Stimulated activated CD8-positive, alpha-beta memory T cell treated with anti-CD3 and anti-CD28 coated beads, Interleukin-4, amount 100 ng/mL, for 48 hours (primary cell): ENCODE results near the gene VLDLR.

Experiments used
- DNase-seq: peaks from one replicate; pipeline ENCODE4 v3.0.0-alpha.2; 2020

Gene VLDLR

DNA sequence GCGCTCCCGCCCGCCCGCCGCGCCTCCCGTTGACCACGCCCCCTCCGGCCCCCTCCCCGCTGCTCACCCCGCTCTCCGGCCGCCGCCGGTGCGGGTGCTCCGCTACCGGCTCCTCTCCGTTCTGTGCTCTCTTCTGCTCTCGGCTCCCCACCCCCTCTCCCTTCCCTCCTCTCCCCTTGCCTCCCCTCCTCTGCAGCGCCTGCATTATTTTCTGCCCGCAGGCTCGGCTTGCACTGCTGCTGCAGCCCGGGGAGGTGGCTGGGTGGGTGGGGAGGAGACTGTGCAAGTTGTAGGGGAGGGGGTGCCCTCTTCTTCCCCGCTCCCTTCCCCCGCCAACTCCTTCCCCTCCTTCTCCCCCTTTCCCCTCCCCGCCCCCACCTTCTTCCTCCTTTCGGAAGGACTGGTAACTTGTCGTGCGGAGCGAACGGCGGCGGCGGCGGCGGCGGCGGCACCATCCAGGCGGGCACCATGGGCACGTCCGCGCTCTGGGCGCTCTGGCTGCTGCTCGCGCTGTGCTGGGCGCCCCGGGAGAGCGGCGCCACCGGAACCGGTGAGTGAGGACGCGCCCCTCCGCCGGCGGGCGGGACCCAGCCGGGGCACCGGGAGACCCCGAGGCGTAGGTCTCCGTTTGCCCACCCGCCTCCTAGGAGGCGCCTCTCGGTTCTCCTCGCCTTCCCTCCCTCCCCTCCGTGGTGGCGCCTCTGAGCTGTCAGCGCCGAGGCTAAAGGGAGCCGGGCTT, at the start of gene VLDLR:
Gene VLDLR (plus strand): TSS at position 66 of the 739 bp plus-strand sequence. CDS start 403 bp downstream, at position 469.
- DNase-seq = peak; percentile 54

DNA sequence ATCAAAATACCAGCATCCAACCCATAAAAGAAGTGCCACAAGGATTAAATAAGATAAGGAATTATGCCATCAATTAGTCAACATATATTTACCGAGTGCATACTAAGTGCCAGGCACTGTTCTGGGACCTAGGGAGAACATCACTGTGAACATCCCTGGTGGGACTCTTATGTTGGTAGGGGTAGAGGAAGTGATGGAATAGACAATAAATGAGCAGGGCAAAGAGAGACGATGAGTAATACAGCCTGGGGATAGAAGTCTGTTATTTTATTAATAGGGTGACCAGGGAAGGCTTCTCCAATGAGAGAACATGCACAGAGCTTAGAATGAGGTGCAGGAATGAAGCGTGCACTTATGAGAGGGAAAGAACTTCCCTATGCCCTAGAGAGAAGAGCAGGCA, 47.4 kb upstream of the VLDLR start:
- no peak for DNase-seq

DNA sequence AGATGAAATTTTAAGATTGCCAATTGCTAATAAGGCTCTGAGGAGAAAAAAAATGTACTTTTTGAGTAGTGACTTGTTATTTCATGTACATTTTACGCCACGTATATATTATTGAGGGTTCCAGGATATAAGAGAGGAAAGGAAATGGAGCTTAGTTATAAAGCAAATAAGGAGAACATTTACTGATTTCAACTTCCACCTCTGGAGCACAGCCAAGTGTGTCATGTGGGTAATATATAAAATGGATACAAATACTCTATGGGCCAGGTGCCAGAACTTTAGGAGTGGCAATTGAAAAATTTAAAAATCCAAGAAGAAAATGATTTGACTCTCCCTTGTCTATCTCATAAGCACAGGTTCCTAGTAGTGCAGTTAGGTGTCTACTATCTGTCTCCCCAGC, 45.0 kb upstream of the VLDLR start:
- no peak for DNase-seq

DNA sequence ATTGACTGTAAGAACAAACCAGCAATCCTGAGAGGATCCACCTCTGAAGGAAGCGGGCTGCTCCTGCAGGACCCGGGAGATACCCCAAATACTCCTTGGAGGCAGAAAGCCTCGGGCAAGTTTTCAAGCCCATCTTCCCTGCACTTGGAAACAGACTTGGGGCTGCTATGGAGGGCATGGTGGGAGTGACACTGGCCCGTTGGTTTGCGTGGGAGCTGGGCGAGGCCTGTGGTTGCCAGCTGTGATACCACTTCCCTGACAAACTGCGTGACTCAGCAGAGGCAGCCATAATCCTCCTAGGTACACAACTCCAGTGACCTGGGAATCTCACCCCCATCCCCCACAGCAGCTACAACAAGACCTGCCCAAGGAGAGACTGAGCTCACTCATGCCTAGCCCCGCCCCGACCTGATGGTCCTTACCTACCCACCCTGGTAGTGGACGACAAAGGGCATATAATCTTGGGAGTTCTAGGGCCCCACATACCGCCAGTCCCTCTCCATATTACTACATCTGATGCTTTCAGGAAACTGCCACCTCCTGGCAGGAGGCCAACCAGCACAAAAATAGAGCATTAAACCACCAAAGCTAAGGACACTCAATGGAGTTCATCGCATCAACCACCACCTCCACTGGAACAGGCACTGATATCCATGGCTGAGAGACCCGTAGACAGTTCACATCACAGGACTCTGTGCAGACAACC, 38.1 kb upstream of the VLDLR start:
- no peak for DNase-seq

DNA sequence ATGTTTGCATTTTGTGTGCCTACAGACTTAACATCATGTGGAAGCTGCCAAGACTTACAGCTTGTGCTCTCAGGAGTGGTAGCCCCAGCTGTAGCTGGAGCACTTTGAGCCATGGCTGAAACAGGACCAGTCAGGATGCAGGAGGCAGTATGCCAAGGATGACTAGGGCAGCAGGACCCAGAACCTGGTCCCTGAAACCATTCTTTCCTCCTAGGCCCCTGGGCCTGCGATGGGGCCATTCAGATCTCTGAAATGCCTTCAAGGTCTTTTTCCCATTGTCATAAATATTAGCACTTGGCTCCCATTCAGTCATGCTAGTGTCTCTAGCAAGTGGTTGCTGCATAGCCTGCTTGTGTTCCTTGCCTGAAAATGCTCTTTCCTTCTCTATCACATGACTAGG, 29.6 kb upstream of the VLDLR start:
- DNase-seq = no peak

DNA sequence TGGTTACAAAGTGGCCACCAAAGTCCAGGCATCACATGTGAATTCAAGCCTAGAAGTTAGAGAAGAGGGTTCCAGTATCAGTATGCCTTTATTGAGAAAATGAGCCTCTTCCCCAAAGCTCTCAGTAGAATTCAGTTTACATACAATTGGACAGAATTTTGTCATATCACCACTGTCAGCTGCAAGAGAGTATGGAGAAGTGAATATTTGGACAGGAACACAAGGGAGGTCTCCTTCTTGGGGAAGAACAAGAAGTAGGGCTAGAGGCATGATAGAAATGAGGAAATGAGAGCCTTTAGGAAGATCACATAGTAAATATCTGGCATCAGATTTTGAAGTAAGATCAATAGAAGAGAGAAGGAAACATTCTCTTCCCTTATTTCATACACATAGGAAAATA, 27.8 kb upstream of the VLDLR start:
- no peak for DNase-seq

DNA sequence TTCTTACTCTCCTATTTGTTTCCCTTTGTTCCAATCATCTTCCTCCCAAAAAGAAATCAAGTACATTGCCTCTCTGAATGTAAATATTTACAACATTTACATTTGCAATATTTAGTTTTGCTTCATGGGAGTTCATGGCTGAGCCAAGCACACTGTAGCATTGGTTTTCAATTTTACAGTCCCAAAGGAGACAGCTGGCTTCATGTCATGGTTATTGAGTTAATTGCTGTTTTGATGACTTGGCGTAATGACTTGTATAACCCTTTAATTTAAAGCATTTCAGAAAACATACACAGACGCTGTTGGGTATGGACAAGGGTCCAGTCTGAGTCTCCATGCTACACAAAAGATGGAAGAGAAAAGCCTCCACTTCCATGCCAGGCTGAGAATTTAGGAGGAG, 25.6 kb upstream of the VLDLR start:
- no peak for DNase-seq

DNA sequence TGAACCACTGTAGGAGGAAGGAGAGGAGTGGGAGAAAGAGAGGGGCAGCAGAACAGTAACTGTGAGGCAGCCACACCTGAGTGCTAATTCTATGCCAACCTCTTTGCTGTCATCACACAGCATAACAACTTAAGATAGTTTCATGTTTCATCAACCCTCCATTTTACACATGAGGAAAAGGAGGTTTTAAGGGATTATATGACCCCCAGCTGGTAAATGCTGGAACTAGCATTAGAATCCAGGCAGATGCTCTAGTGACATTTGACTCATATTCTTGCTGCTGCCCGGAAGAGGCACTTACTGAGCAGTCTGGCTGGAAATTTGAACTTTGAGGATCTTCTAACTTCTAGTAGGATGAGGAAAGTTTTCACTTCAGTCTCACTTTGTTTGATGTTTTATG, 24.1 kb upstream of the VLDLR start:
- DNase-seq = no peak

DNA sequence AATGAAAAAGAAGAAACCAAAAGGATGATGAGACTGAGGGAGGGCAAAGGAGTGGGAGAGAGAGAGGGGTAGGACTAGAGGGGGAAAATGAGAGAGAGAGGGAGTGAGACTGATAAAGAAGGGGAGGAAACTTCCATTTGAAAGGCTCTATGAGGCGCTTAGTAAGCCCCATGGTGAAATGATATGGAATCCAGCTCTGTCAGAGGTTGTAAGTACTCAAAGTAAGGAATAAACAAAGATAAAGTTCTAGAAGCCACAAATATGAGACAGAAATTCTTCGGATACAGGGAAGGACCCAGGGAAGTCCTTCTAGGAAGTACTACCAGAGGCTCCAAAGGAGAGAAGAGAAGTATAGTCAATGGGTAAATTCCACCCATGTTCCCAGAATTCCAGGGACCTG, 21.7 kb upstream of the VLDLR start:
- no peak for DNase-seq

DNA sequence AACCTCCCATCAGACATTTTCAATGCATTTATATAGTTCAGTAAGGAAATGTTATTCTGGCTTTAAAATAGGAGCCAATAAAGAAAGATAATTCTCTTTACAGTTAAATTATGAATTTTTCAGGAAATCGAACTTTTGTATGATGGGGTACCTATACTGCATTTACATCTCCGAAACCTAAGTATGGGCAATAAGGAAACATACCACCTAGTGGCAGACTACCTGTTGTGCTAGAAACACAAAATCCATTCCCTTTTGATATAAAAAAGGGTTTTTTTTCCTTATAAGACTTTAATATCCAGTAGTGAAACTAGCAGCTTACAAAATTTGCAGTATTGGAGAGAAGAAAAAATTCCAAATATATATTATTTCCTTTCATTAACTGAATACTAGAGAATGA, 21.3 kb upstream of the VLDLR start:
- DNase-seq = no peak

DNA sequence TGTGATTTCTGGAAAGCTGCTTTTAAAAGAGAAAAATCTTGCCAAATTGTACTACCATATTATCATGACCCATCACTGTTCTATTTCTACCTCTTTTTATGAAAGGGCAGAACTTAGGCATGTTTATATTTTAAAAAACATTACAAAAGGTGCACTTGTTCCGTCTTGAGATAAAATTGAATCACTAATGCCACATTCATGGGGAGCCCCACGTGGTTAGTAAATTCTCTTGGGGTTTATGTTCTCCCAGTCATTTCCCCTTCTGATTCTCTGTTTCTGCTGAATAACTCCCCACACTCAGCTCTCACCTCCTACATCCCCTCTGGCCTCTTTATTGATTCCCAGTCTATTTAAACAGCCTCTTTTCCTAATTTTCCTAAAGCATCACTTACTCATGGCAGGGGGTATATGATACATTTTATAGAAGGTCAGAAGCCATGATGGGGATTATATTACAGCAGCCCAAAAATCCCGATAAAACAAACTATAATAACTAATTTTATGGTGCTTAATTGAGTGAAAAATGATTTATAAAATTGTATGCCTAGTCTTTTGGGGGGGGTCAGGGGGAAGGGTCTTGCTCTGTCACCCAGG, 19.7 kb upstream of the VLDLR start:
- DNase-seq = no peak

DNA sequence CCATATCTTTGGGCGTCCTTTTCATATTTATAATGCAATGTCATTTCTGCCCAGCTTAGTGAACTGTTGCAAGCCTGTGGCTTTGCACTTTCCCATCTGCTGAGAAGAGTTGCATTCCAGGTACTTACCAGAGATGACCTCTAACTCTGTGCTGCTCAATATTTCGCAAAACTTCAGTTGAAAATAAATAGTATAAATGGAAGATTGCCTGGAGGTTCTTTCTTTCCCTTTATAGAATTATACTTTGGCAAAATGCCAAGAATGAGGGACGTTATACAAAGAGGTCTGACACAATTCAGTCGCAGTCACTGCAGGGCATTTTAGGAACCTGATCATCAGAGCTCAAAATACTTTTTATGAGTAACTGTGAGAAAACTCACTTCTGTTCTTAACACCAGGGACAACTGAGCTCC, 18.9 kb upstream of the VLDLR start:
- no peak for DNase-seq

DNA sequence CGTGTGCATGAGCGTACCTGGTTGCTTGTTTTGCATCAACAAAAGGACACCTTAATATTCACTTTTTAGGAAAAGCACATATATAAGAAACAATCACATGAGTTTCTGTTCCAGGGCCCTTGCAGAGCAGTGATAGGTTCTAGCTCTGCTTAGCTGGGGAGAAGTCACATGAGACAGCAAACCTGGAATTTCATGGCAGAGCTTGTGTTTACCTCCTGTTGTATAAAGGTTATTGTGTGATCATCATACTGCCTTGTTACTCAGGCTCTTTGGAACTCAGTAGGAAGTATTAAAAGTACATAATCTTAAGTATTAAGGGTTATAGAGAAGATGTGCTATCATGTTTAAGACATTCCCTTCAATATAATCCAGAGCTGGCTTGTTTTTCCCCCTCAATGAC, 18.0 kb upstream of the VLDLR start:
- DNase-seq = no peak

DNA sequence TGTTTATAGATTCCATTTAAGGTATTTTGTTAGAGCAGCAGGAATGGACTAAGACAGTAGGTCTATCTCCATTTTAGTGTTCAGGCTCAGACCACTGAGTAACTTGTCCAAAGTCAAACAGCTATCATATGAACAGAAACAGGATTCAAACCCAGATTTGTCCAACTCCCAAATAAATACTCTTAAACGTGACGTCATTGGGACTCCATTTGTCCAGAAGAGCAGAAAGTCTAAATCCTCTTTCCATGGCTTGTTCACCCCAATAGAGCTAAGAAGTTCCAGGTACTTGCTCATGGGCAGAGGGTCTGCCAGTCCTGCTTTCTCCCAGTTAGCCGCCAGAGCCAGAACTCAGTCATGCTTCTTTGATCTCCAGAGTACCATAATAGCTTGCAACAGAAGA, 16.3 kb upstream of the VLDLR start:
- DNase-seq = no peak

DNA sequence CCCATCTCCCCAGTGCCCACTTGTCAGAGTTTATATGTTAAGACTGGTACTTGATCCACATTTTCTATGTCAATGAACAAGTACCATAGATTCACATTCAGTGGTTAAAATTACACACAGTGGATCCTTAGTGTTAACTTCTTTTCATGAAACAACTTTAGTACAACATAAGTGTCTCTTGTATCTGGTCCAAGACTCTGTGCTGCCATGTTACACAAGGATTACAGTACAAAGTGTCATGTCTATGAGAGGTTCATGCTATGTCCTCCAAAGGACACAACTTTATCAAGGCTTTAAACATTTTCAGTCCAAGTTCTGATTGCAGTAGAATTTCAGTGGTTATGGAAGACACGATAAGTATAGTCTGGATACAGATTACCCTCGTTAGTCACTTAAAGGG, 13.3 kb upstream of the VLDLR start:
- DNase-seq = no peak

DNA sequence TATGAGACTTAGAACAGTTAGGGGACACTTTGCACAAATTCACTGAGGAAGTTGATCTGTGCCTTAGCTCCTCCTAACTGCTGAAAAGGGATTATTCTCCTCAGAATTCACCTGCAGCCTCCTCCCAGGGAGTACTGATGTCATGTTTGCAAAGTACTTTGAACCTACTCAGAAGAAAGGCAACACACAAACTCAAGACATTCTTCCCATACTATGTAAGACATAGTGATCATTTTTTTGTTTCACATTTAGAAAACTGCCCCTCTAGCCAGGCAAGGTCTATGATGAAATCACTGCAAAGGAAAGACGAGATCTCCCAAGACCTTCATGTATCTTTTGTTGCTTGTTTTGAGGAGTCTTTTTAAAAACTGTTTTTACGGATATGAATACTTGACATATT, 10.6 kb upstream of the VLDLR start:
- no peak for DNase-seq

DNA sequence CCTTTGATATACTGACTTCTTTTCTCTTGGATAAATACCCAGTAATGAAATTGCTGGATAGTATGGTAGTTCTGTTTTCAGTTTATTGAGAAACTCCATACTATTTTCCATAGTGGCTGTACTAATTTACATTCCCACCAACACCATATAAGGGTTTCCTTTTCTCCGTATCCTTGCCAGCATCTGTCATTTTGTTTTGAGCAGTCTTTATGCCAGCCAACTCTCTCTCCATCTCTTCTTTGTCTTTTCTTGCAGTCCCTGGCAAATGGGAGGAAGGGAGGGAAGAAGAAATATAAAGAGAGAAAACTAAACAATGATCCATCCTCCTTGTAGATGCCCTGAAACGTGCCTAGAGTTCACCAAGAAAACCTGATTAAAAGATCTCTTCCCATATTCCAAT, 9.6 kb upstream of the VLDLR start:
- no peak for DNase-seq

DNA sequence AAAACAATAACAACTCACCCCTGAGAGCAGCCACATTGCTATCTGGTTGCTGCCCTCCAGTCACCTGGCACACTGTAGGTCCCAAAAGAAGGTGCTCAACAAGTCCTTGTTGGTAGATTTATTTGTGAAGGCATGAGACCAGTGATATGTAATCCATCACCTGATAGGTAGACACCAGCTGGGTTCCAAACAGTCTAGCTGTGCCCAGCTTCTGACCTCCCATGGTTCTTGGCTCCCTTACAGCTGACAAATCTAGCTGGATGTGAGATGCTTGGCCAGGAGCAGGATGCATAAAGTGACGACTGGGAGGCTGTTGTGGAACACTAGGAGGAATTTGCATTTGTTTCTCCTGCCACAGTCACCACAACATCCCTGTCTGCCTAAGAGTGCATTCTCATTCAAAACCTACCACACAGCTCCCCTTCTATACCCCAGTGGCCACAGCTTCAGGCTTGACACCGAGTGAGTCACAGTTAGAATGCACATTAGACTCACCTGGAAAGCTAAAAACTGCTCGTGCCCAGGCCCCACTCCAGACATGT, 7.8 kb upstream of the VLDLR start:
- no peak for DNase-seq

DNA sequence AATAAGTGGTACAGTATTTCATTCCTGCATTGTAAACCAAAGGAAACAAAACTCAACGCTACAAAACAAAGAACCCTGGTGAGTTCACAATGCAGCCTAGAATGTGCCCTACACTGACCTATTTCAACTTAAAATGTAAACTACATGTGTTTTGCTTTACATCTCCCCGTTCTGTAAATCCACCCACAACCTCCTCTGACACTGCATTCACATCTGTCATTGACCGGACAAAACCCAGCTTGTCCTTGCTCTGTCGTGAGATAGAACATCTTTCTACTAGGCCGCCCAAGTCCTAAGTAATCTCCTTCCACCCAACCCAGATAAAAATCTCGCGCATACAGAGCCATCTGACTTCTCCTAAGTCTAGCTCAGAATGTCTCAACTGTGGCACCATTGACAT, 6.1 kb upstream of the VLDLR start:
- no peak for DNase-seq

DNA sequence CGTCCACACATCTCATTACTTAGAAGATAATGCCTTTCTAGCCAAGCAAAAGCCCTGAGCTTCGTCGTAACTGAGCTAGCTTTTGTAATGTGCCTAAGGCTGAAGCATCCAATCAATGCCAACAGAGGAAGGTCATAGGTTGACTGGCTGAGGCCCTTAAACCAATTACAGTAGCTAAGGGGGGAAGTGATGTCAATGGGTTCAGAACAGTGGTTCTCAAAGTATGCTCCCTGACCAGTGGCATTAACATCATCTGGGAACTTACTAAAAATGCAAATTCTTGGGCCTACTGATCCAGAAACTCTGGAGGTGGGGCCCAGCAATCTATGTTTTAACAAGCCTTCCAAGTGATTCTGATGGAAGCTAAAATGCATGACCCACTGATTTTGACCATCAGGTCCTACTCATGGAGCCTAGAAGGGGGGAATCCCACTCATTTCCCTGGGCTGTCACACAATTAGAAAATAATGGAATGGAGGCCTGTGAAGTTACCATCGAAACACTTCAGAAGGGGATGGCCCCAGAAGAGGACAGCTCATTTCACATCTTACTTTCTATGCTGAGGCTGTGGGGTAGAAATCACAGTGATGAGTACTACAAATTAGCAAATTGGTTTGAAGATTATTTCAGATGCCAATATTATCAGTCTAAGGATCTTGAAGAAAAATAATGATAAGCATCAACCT, 4.8 kb upstream of the VLDLR start:
- no peak for DNase-seq

DNA sequence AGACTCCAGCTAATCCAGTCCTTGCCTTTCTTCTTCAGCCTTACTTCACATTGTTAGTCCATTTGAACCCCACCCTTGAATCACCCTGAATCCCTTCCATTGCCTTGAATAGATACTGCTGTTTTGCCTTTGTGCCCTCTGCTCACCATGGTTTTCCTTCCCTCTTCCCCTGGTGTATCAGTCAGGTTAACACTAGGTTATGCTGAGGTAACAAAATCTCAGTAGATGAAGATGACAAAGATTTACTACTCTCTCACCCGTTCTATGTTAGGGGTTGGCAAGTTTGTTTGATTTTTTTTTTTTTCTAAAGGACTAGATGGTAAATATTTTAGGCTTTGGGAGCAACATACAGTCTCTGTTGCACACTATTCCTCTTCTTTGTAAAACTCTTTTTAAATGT, 3.3 kb upstream of the VLDLR start:
- no peak for DNase-seq

DNA sequence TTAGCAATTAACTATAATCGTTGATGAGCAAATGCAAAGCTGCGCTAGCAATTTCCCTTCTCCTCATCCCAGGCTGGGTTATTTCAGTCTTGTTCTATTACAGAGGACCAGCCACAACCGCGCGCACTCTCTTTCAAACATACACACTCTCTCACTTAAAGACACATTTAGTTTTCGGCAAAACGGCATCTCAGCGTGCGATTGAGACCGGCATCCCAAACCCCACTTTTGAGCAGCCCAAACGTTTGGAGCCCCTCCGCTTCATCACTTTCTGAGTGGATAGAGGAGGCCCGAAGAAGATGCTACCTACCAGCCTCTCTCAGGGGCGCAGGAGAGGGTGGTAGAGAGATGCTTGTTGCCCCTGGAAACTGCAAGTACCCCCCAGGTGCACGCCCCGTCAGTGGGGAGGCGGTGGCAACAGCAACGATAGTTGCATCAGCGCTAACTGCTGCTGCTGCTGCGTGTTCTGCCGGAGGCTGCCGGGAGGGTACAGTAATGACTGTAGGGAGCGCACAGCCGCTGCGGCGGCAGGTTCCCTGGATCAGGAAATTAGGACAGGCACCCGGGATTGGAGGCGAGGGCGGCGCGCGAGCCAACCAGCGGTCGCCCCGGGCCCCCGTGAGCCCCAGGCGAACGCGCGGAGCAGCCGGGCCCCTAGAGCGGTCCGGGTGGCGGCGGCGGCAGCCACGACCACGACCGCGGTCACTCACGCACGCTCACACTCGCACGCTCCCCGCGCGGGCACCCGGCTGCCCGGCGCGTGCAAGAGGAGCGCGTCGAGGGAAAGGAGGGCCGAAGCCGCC, 467 bp upstream of the VLDLR start:
- DNase-seq = peak; percentile 76
